ENCODE measurements around the gene PVALEF. TPM values are rescaled to one million over a fixed set of nuclear protein-coding genes. Genes with fewer than 3 reads are reported as not detected.

Gene PVALEF
- total and polyA plus RNA-seq, 2 of the 13 experiments (the other 11 are each of a cell fraction or from before 2014, with no cell fraction given): 0.18 TPM

- TF ChIP-seq ZNF513 (CRISPR knock-in tag; conservative IDR thresholded peaks at IDR 0.05) (no peak), GTF2F1 (IDR thresholded peaks at IDR 0.05; ENCODE audit: low read length) (no peak), ZHX2 (IDR thresholded peaks at IDR 0.05; ENCODE audit: low read depth) (no peak), ZHX2 (CRISPR knock-in tag; IDR thresholded peaks at IDR 0.05; ENCODE audit: borderline replicate concordance) (no peak), ZBTB26 (CRISPR knock-in tag; IDR thresholded peaks at IDR 0.05; ENCODE audit: borderline replicate concordance) (no peak), HNRNPUL1 (IDR thresholded peaks at IDR 0.05; ENCODE audit: low read depth, low read length) (no peak), CEBPZ (IDR thresholded peaks at IDR 0.05; ENCODE audit: low read length) (no peak), SPEN (CRISPR knock-in tag; IDR thresholded peaks at IDR 0.05; ENCODE audit: low read depth) (no peak), ZNF740 (CRISPR knock-in tag; IDR thresholded peaks at IDR 0.05) (no peak), GRHL1 (CRISPR knock-in tag; conservative IDR thresholded peaks at IDR 0.05) (no peak)
Measured at GRCh38 chr17:81130385-81131361, 34.6 kb upstream of the PVALEF start (continued).
